K562 (cell line): ENCODE data around the gene IFITM2. TPM values are rescaled to one million over a fixed set of nuclear protein-coding genes. Genes with fewer than 3 reads are reported as not detected.

Experiments
- ARHGAP35 ChIP-seq: fragments of 450-650 bp; IDR thresholded peaks from 2 replicates; pipeline ENCODE4 v1.6.1; 2018; ENCODE audit not compliant: partially characterized antibody
- CREB1 ChIP-seq, 2 experiments: sonication (generic) in 1 of 2; formaldehyde crosslinking in 1 of 2; IDR thresholded peaks; 2 replicates each; pipeline versions ENCODE4 v1.6.1 to v1.8.0; 2012 to 2022; ENCODE audit warnings: inconsistent platforms in 1 of 2, mild to moderate bottlenecking in 1 of 2, missing genetic modification reagents in 1 of 2, moderate library complexity in 1 of 2
- CTCFL ChIP-seq: IDR thresholded peaks from 2 replicates; pipeline ENCODE4 v1.6.1; 2011; ENCODE audit warnings: borderline replicate concordance, low read depth, mild to moderate bottlenecking, moderate library complexity, low read length; ENCODE audit not compliant: insufficient read depth, poor library complexity, severe bottlenecking
- DNMT1 ChIP-seq: fragments of 450-650 bp; IDR thresholded peaks from 2 replicates; pipeline ENCODE4 v1.6.1; 2016; ENCODE audit warnings: antibody characterized with exemption, mild to moderate bottlenecking
- EHMT2 ChIP-seq: fragments of 450-650 bp; IDR thresholded peaks from 2 replicates; pipeline ENCODE4 v1.6.1; 2018; ENCODE audit warnings: antibody characterized with exemption
- ETS2 ChIP-seq: IDR thresholded peaks from 2 replicates; pipeline ENCODE4 v1.6.1; 2016; ENCODE audit warnings: borderline replicate concordance, missing genetic modification characterization, mild to moderate bottlenecking, moderate library complexity, missing compliant biosample characterization; ENCODE audit not compliant: poor library complexity, severe bottlenecking
- KHSRP ChIP-seq: fragments of 450-650 bp; IDR thresholded peaks from 2 replicates; pipeline ENCODE4 v1.6.1; 2017
- MAFK ChIP-seq: IDR thresholded peaks from 2 replicates; pipeline ENCODE4 v1.6.1; 2011; ENCODE audit warnings: low read length, improper control_type of control experiment
- MTA3 ChIP-seq: fragments of 450-650 bp; formaldehyde crosslinking; IDR thresholded peaks from 2 replicates; pipeline ENCODE4 v1.6.1; 2017; ENCODE audit warnings: mild to moderate bottlenecking, borderline replicate concordance
- NKRF ChIP-seq: fragments of 450-650 bp; IDR thresholded peaks from 2 replicates; pipeline ENCODE4 v1.6.1; 2016; ENCODE audit warnings: borderline replicate concordance
- NRF1 ChIP-seq, 2 experiments: fragments of 450-650 bp; IDR thresholded peaks in 1 of 2; conservative IDR thresholded peaks in 1 of 2; 2 replicates each; pipeline ENCODE4 v1.6.1; 2014; ENCODE audit warnings: mild to moderate bottlenecking in 2 of 2
- POLR2G ChIP-seq: fragments of 200-400 bp; formaldehyde crosslinking; IDR thresholded peaks from 2 replicates; pipeline ENCODE4 v1.6.1; 2017; ENCODE audit warnings: low read depth, mild to moderate bottlenecking, antibody characterized with exemption, low read length, moderate library complexity
- USF1 ChIP-seq: sonication (generic); formaldehyde crosslinking; IDR thresholded peaks from 2 replicates; pipeline ENCODE4 v1.9.0; 2022; ENCODE audit warnings: mild to moderate bottlenecking, missing genetic modification reagents
- USF2 ChIP-seq: sonication (generic); formaldehyde crosslinking; IDR thresholded peaks from 2 replicates; pipeline ENCODE4 v1.5.0; 2020; ENCODE audit warnings: missing genetic modification reagents
- YY1 ChIP-seq, 3 experiments: IDR thresholded peaks; 2 replicates each; pipeline ENCODE4 v1.6.1; 2011; ENCODE audit warnings: low read length in 2 of 3, mild to moderate bottlenecking in 2 of 3, moderate library complexity in 2 of 3, borderline replicate concordance in 1 of 3, control low read depth in 1 of 3, low read depth in 1 of 3; ENCODE audit not compliant: insufficient read depth in 3 of 3, insufficient replicate concordance in 2 of 3, control insufficient read depth in 1 of 3, insufficient read length in 1 of 3; ENCODE audit errors: extremely low read depth in 1 of 3
- ZBTB2 ChIP-seq: fragments of 450-650 bp; IDR thresholded peaks from 2 replicates; pipeline ENCODE4 v1.6.1; 2016; ENCODE audit warnings: antibody characterized with exemption
- polyA plus RNA-seq, 8 experiments: library from polyadenylated mRNA; depleted of rRNA in 4 of 8; stranded (reverse) in 5 of 8; unstranded in 3 of 8; fragments of >200 nt; fragmentation: Nextera tagmentation in 2 of 8; fragmentation: Illumina TruSeq in 1 of 8; extraction: Ambion mirVana in 2 of 8; extraction: Trizol in 1 of 8; gene quantifications; 2 replicates each; pipeline versions ENCODE4 v1.2.1 to v1.2.3, GENCODE V29; 2011 to 2014; ENCODE audit warnings: inconsistent platforms in 1 of 8, missing spikeins in 1 of 8
- total RNA-seq, 7 experiments: library from RNA; depleted of rRNA in 6 of 7; stranded (reverse); fragments of >200 nt in 6 of 7; fragmentation: Illumina TruSeq in 2 of 7; extraction: Trizol in 2 of 7; gene quantifications; 2 replicates each; pipeline versions ENCODE4 v1.2.1 to v1.2.3, GENCODE V29; 2011 to 2021; ENCODE audit warnings: low replicate concordance in 1 of 7

Gene IFITM2
- total and polyA plus RNA-seq, 9 of the 15 experiments (the other 6 are each of a cell fraction or from before 2014, with no cell fraction given) = 52.8 to 4,872 (median 356) TPM

GRCh38 chr11:287821-288477 lies 19.7 kb upstream of the IFITM2 start (continued):
- TF ChIP-seq USF1 (CRISPR knock-in tag) (peak; percentile 60), KHSRP (no peak), NKRF (peak; percentile 49; the same call in 1 of the 2 replicates), EHMT2 (no peak), USF2 (no peak), YY1 (IDR thresholded peaks at IDR 0.05; ENCODE audit: borderline replicate concordance in 1 of 3, control insufficient read depth in 1 of 3, extremely low read depth in 1 of 3, insufficient read depth in 3 of 3, insufficient read length in 1 of 3, insufficient replicate concordance in 2 of 3, low read depth in 1 of 3, low read length in 2 of 3) (peak in 1 of 3 experiments; percentile 68), MTA3 (peak; percentile 24; the same call in 1 of the 2 replicates), NRF1 (conservative IDR thresholded peaks at IDR 0.05 in 1 of 2, IDR thresholded peaks at IDR 0.05 in 1 of 2) (peak; percentile 28 to 29; a peak in 1 of 4 replicates), DNMT1 (no peak), ETS2 (no peak), ZBTB2 (no peak), CTCFL (no peak), CREB1 (IDR thresholded peaks at IDR 0.05) (no peak), CREB1 (CRISPR knock-in tag; IDR thresholded peaks at IDR 0.05) (0 out of 2 replicates have a peak, but pooled peaks have one; percentile 25), POLR2G (0 out of 2 replicates have a peak, but pooled peaks have one; percentile 52), MAFK (no peak), ARHGAP35 (peak; percentile 50)
